Measurements from ENCODE around the gene TEAD1.

Gene TEAD1

DNA sequence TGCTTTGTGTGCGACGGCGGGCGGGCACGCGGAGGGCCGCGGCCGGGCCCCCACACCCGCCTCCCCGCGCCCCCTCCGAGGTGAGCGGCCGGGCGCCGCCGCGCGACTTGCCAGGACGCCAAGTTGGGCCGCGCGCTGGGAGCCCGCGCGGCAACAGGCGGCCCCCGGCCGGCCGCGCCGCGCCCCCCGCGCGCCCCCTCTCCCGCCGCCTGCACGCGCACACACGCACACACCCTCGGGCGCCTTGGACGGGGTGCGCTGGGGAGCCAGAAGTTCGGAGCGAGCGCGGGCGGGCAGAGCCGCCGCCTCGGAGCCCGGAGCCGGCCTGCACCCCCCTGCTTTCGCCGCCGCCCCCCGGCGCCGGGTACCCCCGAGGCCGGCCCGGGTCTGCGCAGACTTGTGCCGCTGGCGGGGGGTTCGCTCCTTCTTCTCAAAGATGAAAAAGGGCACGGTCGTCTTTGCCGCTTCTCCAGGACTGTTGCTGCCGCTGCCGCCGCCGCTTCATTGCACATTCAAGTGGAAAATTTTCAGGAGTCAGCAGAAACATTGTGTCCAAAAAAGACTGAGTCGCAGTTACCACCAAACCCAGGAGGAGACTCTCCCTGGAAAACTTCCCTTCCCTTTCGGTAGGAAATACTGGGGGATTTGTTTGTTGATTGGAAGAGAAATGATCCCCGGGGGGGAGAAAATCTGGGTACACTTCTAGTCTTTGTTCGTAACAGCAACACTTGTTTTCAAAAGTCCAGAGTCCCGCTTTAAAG is 895 bp downstream of the TEAD1 start:
- no peak; the same call in 1 of the 2 replicates for TF ChIP-seq ZFX (IDR thresholded peaks at IDR 0.05)
- TF ChIP-seq, protein P1, sequence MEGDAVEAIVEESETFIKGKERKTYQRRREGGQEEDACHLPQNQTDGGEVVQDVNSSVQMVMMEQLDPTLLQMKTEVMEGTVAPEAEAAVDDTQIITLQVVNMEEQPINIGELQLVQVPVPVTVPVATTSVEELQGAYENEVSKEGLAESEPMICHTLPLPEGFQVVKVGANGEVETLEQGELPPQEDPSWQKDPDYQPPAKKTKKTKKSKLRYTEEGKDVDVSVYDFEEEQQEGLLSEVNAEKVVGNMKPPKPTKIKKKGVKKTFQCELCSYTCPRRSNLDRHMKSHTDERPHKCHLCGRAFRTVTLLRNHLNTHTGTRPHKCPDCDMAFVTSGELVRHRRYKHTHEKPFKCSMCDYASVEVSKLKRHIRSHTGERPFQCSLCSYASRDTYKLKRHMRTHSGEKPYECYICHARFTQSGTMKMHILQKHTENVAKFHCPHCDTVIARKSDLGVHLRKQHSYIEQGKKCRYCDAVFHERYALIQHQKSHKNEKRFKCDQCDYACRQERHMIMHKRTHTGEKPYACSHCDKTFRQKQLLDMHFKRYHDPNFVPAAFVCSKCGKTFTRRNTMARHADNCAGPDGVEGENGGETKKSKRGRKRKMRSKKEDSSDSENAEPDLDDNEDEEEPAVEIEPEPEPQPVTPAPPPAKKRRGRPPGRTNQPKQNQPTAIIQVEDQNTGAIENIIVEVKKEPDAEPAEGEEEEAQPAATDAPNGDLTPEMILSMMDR (conservative IDR thresholded peaks at IDR 0.05), result no peak
- H3K27ac ChIP-seq, result peak overlapping the region; percentile 75

DNA sequence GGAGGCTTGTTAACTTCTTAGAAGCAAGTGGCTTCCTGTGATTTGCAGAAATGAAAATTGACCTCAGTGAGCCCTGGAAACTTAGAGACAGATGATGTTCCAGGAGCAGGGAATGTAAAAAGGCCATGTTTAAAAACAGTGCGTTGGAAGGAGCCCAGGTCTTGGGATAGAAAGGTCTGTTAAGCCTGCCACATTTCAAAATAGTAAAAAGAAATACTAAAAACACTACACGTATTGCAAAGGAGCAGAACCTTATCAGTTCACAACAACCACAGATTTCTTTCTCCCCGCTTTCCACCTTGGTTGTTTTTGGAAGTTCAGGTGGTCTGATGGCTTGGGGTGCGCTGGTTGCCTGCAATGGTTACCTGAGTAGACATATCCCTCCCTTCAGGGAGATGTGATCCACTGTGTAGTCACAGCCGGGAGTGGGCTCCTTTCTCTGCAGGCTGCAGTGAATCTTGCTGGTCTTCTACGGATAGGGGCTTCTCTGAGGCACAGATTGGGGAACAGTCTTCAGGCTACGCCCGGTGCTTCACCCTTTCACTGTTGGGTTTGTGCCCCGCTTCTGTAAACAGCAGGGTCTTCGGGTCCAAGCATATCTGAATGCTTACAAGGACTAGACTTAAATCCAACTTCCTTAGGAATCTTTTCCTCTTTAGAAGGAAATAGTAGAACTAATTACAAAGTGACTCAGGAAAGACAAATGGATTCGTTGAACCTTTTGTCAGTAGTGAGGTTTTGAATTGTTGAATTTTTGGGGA is 1.9 kb downstream of the TEAD1 start:
- H3K27ac ChIP-seq, result no peak overlapping the region
- TF ChIP-seq, protein P1 (conservative IDR thresholded peaks at IDR 0.05), result no peak
- no peak for TF ChIP-seq ZFX (IDR thresholded peaks at IDR 0.05)

DNA sequence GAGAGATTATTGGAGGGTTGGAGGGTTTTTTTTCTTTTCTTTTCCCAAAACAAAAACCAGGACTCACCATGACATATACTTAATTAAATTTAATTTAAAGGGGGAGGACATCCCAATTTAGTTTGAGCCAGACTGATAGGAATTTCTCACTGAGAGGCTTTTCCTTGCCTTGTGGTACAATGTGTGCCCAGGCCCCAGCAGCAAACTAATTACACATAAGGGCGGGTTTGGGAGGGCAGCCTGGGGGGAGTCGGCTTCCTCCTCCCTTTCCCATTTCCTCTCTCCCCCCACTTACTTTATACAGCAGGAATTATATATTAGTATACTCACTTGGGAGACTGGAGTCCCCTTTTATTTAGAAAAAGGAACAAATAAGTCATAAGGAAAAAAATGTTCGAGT is 2.9 kb downstream of the TEAD1 start:
- no peak overlapping the region for H3K27ac ChIP-seq
- TF ChIP-seq ZFX (IDR thresholded peaks at IDR 0.05), result no peak
- TF ChIP-seq, protein P1 (conservative IDR thresholded peaks at IDR 0.05), result no peak

GRCh38 chr11:12678092-12678491 is 3.9 kb downstream of the TEAD1 start:
- TF ChIP-seq, protein P1 (conservative IDR thresholded peaks at IDR 0.05), result no peak
- no peak for TF ChIP-seq ZFX (IDR thresholded peaks at IDR 0.05)
- no peak overlapping the region for H3K27ac ChIP-seq

GRCh38 chr11:12678991-12679390 is 4.8 kb downstream of the TEAD1 start:
- TF ChIP-seq, protein P1 (conservative IDR thresholded peaks at IDR 0.05), result no peak
- TF ChIP-seq ZFX (IDR thresholded peaks at IDR 0.05), result no peak
- no peak overlapping the region for H3K27ac ChIP-seq

DNA sequence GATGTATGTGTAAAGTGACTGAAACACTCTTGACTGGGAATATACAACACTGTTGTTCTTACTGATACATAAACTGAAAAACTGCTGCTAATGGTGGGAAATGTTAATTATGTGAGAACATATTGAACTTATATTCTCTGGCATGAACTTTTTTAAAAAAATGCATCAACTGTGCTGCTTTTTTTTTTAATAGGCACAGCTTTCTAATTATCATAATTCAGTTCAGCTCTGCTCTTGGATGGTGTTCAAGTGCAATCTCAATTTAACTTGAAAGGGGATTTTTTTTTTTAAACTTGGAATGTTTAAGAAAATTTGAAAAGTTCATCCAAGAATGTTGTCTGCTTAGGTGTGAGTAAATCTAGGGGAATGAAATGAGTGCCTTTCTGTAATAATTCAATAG is 5.2 kb downstream of the TEAD1 start:
- H3K27ac ChIP-seq, result no peak overlapping the region

More for the DNA sequence above, 5.2 kb downstream of the TEAD1 start:
- TF ChIP-seq ZFX (IDR thresholded peaks at IDR 0.05), result no peak
- TF ChIP-seq, protein P1 (conservative IDR thresholded peaks at IDR 0.05), result no peak
